AG08395 (cell line): ENCODE measurements around the gene COQ5.
A peak's percentile ranks its signal among the peaks of the same experiment; 100 is the strongest.
"Not testable (repeated sequence)": the region's sequence is repeated elsewhere in the genome, so short reads cannot be mapped to it uniquely, and the experiment has no call there.

ENCODE experiments used
- DNase-seq: peaks from one replicate; pipeline ENCODE4 v3.0.0; 2012; ENCODE audit warnings: mixed read lengths, low spot score

The COQ5 gene

GRCh38 chr12:120529641-120530417 lies 871 bp upstream of the COQ5 start:
- peak; percentile 43 for DNase-seq

GRCh38 chr12:120522568-120522967 lies 6.4 kb downstream of the COQ5 start:
- DNase-seq, result no peak

- DNase-seq, result not testable (repeated sequence)
Observed at GRCh38 chr12:120519324-120519723, 9.6 kb downstream of the COQ5 start.

GRCh38 chr12:120515496-120515895 lies 13.5 kb downstream of the COQ5 start:
- no peak for DNase-seq

GRCh38 chr12:120514002-120514401 lies 15.0 kb downstream of the COQ5 start:
- DNase-seq, result no peak

GRCh38 chr12:120508537-120508936 lies 20.4 kb downstream of the COQ5 start:
- DNase-seq, result no peak

GRCh38 chr12:120504587-120504986 lies 24.4 kb downstream of the COQ5 start:
- DNase-seq, result no peak

- DNase-seq, result no peak
Observed at GRCh38 chr12:120500581-120500980, 28.4 kb downstream of the COQ5 start.

GRCh38 chr12:120498870-120499515 lies 30.0 kb downstream of the COQ5 start:
- DNase-seq, result no peak

GRCh38 chr12:120497524-120498150 lies 31.3 kb downstream of the COQ5 start:
- peak; percentile 14 for DNase-seq

GRCh38 chr12:120496413-120497340 lies 32.3 kb downstream of the COQ5 start:
- DNase-seq, result peak; percentile 72

- peak; percentile 99 for DNase-seq
Observed at GRCh38 chr12:120495731-120496412, 33.1 kb downstream of the COQ5 start, which contains the start of gene DYNLL1. Gene DYNLL1 (plus strand): TSS chr12:120496113. CDS start chr12:120496422, 309 bp downstream.

- DNase-seq, result no peak
Observed at GRCh38 chr12:120495186-120495730, 33.7 kb downstream of the COQ5 start.

GRCh38 chr12:120490833-120491512 lies 38.0 kb downstream of the COQ5 start:
- no peak for DNase-seq

- DNase-seq, result no peak
Observed at GRCh38 chr12:120490325-120490724, 38.6 kb downstream of the COQ5 start.

- DNase-seq, result no peak
Observed at GRCh38 chr12:120489018-120489417, 39.9 kb downstream of the COQ5 start.

- DNase-seq, result no peak
Observed at GRCh38 chr12:120488057-120488640, 40.8 kb downstream of the COQ5 start.

GRCh38 chr12:120487552-120487951 lies 41.4 kb downstream of the COQ5 start:
- DNase-seq, result not testable (repeated sequence)

GRCh38 chr12:120485961-120486881 lies 42.7 kb downstream of the COQ5 start:
- no peak for DNase-seq
